SK-N-MC (cell line): Measurements from ENCODE around the gene LIMS2.
A peak's percentile ranks its signal among the peaks of the same experiment; 100 is the strongest.

Source experiments
- DNase-seq: peaks from one replicate; pipeline ENCODE4 v3.0.0-alpha.2; 2011; ENCODE audit warnings: low read depth, low spot score
- H3K27ac ChIP-seq: fragments of 200-600 bp; sonication (generic); 2 replicates; pipeline ENCODE4 v1.5.1; 2016; ENCODE audit warnings: mixed run types
- H3K36me3 ChIP-seq: fragments of 200-600 bp; sonication (generic); 2 replicates; pipeline ENCODE4 v1.6.1; 2017; ENCODE audit warnings: antibody characterized with exemption, low read length, mixed read lengths; ENCODE audit not compliant: insufficient read depth
- H3K4me3 ChIP-seq: fragments of 200-600 bp; sonication (generic); 2 replicates; pipeline ENCODE4 v1.5.1; 2016
- H3K9ac ChIP-seq: fragments of 200-600 bp; sonication (generic); 2 replicates; pipeline ENCODE4 v1.8.0; 2017; ENCODE audit warnings: mixed run types, mixed read lengths; ENCODE audit not compliant: insufficient read length
- H3K9me3 ChIP-seq: fragments of 200-600 bp; sonication (generic); 2 replicates; pipeline ENCODE4 v1.6.1; 2017; ENCODE audit warnings: low read depth, mild to moderate bottlenecking, antibody characterized with exemption, low read length, moderate library complexity, mixed read lengths
- EZH2 ChIP-seq: fragments of 200-600 bp; sonication (generic); IDR thresholded peaks from one replicate; pipeline ENCODE4 v1.6.1; 2017; ENCODE audit warnings: antibody characterized with exemption
- FOXP2 ChIP-seq: optimal IDR thresholded peaks from 2 replicates; pipeline ENCODE3; 2011; ENCODE audit warnings: mild to moderate bottlenecking, moderate library complexity; ENCODE audit not compliant: insufficient read depth; ENCODE audit errors: extremely low read length, control extremely low read depth
- POLR2AphosphoS5 ChIP-seq: IDR thresholded peaks from 2 replicates; pipeline ENCODE4 v1.6.1; 2012; ENCODE audit warnings: mild to moderate bottlenecking, low read depth, low read length, borderline replicate concordance

Gene LIMS2

GRCh38 chr2:127622561-127623387, 52.6 kb downstream of the LIMS2 start:
- TF ChIP-seq EZH2, result no peak
- no peak for TF ChIP-seq POLR2AphosphoS5
- no peak for TF ChIP-seq FOXP2
- no peaks in the 10 kb centered on the region for H3K36me3 ChIP-seq
- no peak for DNase-seq

GRCh38 chr2:127621981-127622431, 53.3 kb downstream of the LIMS2 start:
- TF ChIP-seq POLR2AphosphoS5, result no peak
- no peak for TF ChIP-seq FOXP2
- no peak for TF ChIP-seq EZH2
- no peak overlapping the region for H3K27ac ChIP-seq
- H3K9me3 ChIP-seq, result no peaks in the 10 kb centered on the region
- no peaks in the 10 kb centered on the region for H3K36me3 ChIP-seq
- H3K9ac ChIP-seq, result no peak overlapping the region
- no peak overlapping the region for H3K4me3 ChIP-seq
- no peak for DNase-seq

More at GRCh38 chr2:127622561-127623387, 52.6 kb downstream of the LIMS2 start:
- H3K27ac ChIP-seq, result no peak overlapping the region
- H3K9ac ChIP-seq, result no peak overlapping the region
- no peaks in the 10 kb centered on the region for H3K9me3 ChIP-seq
- no peak overlapping the region for H3K4me3 ChIP-seq

- Histone ChIP-seq H3K4me3 (no peak overlapping the region), H3K27ac (no peak overlapping the region), H3K9me3 (no peaks in the 10 kb centered on the region), H3K36me3 (no peaks in the 10 kb centered on the region), H3K9ac (no peak overlapping the region)
- no peak for DNase-seq
- TF ChIP-seq POLR2AphosphoS5, result no peak
- TF ChIP-seq EZH2, result no peak
- TF ChIP-seq FOXP2, result no peak
Measured at GRCh38 chr2:127620866-127621265, 54.5 kb downstream of the LIMS2 start.

GRCh38 chr2:127619877-127620705, 55.2 kb downstream of the LIMS2 start:
- H3K27ac ChIP-seq, result no peak overlapping the region
- no peak for TF ChIP-seq FOXP2
- TF ChIP-seq POLR2AphosphoS5, result no peak
- TF ChIP-seq EZH2, result no peak
- no peak overlapping the region for H3K9ac ChIP-seq
- no peak overlapping the region for H3K4me3 ChIP-seq
- DNase-seq, result no peak
- no peaks in the 10 kb centered on the region for H3K9me3 ChIP-seq
- no peaks in the 10 kb centered on the region for H3K36me3 ChIP-seq

GRCh38 chr2:127619203-127619590, 56.1 kb downstream of the LIMS2 start:
- Histone ChIP-seq H3K27ac (no peak overlapping the region), H3K4me3 (no peak overlapping the region), H3K9me3 (no peaks in the 10 kb centered on the region), H3K36me3 (no peaks in the 10 kb centered on the region), H3K9ac (no peak overlapping the region)
- DNase-seq, result no peak
- no peak for TF ChIP-seq EZH2
- no peak for TF ChIP-seq POLR2AphosphoS5
- TF ChIP-seq FOXP2, result no peak

- TF ChIP-seq POLR2AphosphoS5 (no peak), EZH2 (no peak), FOXP2 (no peak)
- Histone ChIP-seq H3K4me3 (no peak overlapping the region), H3K9me3 (0 out of 2 replicates have a peak, but pooled peaks cover 2% of the 10 kb centered on the region), H3K27ac (no peak overlapping the region), H3K36me3 (no peaks in the 10 kb centered on the region), H3K9ac (no peak overlapping the region)
- DNase-seq, result no peak
Measured at GRCh38 chr2:127618551-127619202, 56.7 kb downstream of the LIMS2 start.

GRCh38 chr2:127615511-127616166, 59.7 kb downstream of the LIMS2 start:
- TF ChIP-seq EZH2, result no peak
- peak; percentile 81 for DNase-seq
- Histone ChIP-seq H3K9me3 (peaks cover 4% of the 10 kb centered on the region; the same call in 1 of the 2 replicates), H3K36me3 (no peaks in the 10 kb centered on the region), H3K9ac (no peak overlapping the region), H3K27ac (peak overlapping the region; percentile 87), H3K4me3 (peak overlapping the region; percentile 65)
